H1 (cell line): ENCODE data around the gene AKR1B1. TPM values are rescaled to one million over a fixed set of nuclear protein-coding genes. Genes with fewer than 3 reads are reported as not detected.

Experiments used
- CTCF ChIA-PET: fragments of 300-600 bp; sonication (Branson Sonifier 250); formaldehyde crosslinking; loops from one replicate; lab custom pipeline; 2021; ENCODE audit not compliant: partially characterized antibody; lab: Charles Lee
- POLR2A ChIA-PET: fragments of 300-600 bp; sonication (Branson Sonifier 250); formaldehyde crosslinking; loops from one replicate; lab custom pipeline; 2021; ENCODE audit warnings: inconsistent platforms; ENCODE audit not compliant: partially characterized antibody; lab: Charles Lee
- DNase-seq, 2 experiments: peaks; one replicate each; pipeline versions ENCODE4 v3.0.0 to v3.0.0-alpha.2; 2010 to 2022; ENCODE audit warnings: low spot score in 2 of 2, low read depth in 1 of 2, mixed read lengths in 1 of 2
- FAIRE-seq: peaks from 2 replicates; lab custom pipeline; 2011; peaks lifted over from hg19 to GRCh38; lab: Jason Lieb, UNC
- H2AFZ ChIP-seq: 2 replicates; pipeline ENCODE4 v1.8.1; 2012; ENCODE audit warnings: low read length, inconsistent platforms
- H2AK5ac ChIP-seq: 2 replicates; pipeline ENCODE4 v1.6.1; 2013; ENCODE audit warnings: low read depth, low read length
- H2BK120ac ChIP-seq: replicated peaks from 2 replicates; pipeline ENCODE3; 2013; ENCODE audit warnings: low read depth, low read length, inconsistent platforms
- H2BK12ac ChIP-seq: 2 replicates; pipeline ENCODE4 v1.6.1; 2013; ENCODE audit warnings: low read depth, low read length
- H2BK15ac ChIP-seq: 2 replicates; pipeline ENCODE4 v1.6.1; 2013; ENCODE audit warnings: low read length
- H2BK20ac ChIP-seq: 2 replicates; pipeline ENCODE4 v1.6.1; 2013; ENCODE audit warnings: low read length
- H2BK5ac ChIP-seq: 2 replicates; pipeline ENCODE4 v1.6.1; 2013; ENCODE audit warnings: low read depth, low read length
- H3K14ac ChIP-seq: 2 replicates; pipeline ENCODE4 v1.6.1; 2013; ENCODE audit warnings: inconsistent platforms; ENCODE audit not compliant: insufficient read length
- H3K18ac ChIP-seq: 2 replicates; pipeline ENCODE4 v1.6.1; 2013; ENCODE audit warnings: low read length; ENCODE audit errors: extremely low read depth
- H3K23ac ChIP-seq: 2 replicates; pipeline ENCODE4 v1.6.1; 2013; ENCODE audit warnings: inconsistent platforms; ENCODE audit not compliant: insufficient read length
- H3K23me2 ChIP-seq: 2 replicates; pipeline ENCODE4 v1.6.1; 2013; ENCODE audit warnings: low read depth, low read length
- H3K27ac ChIP-seq: 2 replicates; pipeline ENCODE4 v1.6.1; 2011; ENCODE audit warnings: low read depth, low read length, inconsistent platforms
- H3K27me3 ChIP-seq, 4 experiments: replicated peaks in 1 of 4; 1 replicate in 1 of 4; 2 replicates in 3 of 4; pipeline versions ENCODE4 v1.6.1 to v1.8.1; 2011 to 2013; ENCODE audit warnings: low read length in 3 of 4, mild to moderate bottlenecking in 3 of 4, inconsistent platforms in 2 of 4, mixed read lengths in 2 of 4, moderate library complexity in 1 of 4; ENCODE audit not compliant: control insufficient read depth in 3 of 4, insufficient read depth in 3 of 4; ENCODE audit errors: extremely low read depth in 1 of 4
- H3K36me3 ChIP-seq, 4 experiments: 2 replicates each; pipeline versions ENCODE4 v1.6.1 to v1.8.1; 2011 to 2013; ENCODE audit warnings: mild to moderate bottlenecking in 4 of 4, low read length in 3 of 4, moderate library complexity in 2 of 4, control low read depth in 1 of 4, inconsistent platforms in 1 of 4; ENCODE audit not compliant: insufficient read depth in 4 of 4, control insufficient read depth in 2 of 4
- H3K4ac ChIP-seq: replicated peaks from 2 replicates; pipeline ENCODE3; 2013; ENCODE audit warnings: low read length, low read depth, mixed read lengths, inconsistent platforms; ENCODE audit not compliant: insufficient read length
- H3K4me1 ChIP-seq, 4 experiments: replicated peaks in 1 of 4; 1 replicate in 1 of 4; 2 replicates in 3 of 4; pipeline versions ENCODE4 v1.6.1 to v1.8.1; 2011 to 2013; ENCODE audit warnings: low read length in 3 of 4, inconsistent platforms in 2 of 4, mixed read lengths in 1 of 4; ENCODE audit not compliant: insufficient read depth in 4 of 4, control insufficient read depth in 3 of 4
- H3K4me2 ChIP-seq, 2 experiments: 2 replicates each; pipeline versions ENCODE4 v1.6.1 to v1.8.1; 2011 to 2013; ENCODE audit warnings: low read depth in 2 of 2, low read length in 2 of 2, control low read depth in 1 of 2, inconsistent platforms in 1 of 2, mild to moderate bottlenecking in 1 of 2; ENCODE audit not compliant: insufficient read depth in 1 of 2
- H3K4me3 ChIP-seq, 4 experiments: fragments of 200-600, 300-600 bp in 1 of 4; sonication (generic), shearing (Covaris generic), sonication (Bioruptor Twin) in 1 of 4; 2 replicates each; pipeline versions ENCODE4 v1.5.1 to v1.8.1; 2011 to 2016; ENCODE audit warnings: low read length in 4 of 4, low read depth in 3 of 4, control low read depth in 2 of 4, inconsistent platforms in 2 of 4, mild to moderate bottlenecking in 2 of 4, mixed read lengths in 1 of 4, moderate library complexity in 1 of 4; ENCODE audit not compliant: insufficient read depth in 2 of 4; ENCODE audit errors: extremely low read depth in 1 of 4
- H3K56ac ChIP-seq: replicated peaks from 2 replicates; pipeline ENCODE3; 2013; ENCODE audit warnings: low read depth, mild to moderate bottlenecking, mixed read lengths, low read length, inconsistent platforms; ENCODE audit not compliant: insufficient read length
- H3K79me1 ChIP-seq: 2 replicates; pipeline ENCODE4 v1.6.1; 2013; ENCODE audit warnings: low read depth, low read length, control low read depth
- H3K79me2 ChIP-seq, 2 experiments: 2 replicates each; pipeline versions ENCODE4 v1.6.1 to v1.8.1; 2012 to 2013; ENCODE audit warnings: low read length in 2 of 2, mild to moderate bottlenecking in 2 of 2, inconsistent platforms in 1 of 2; ENCODE audit not compliant: insufficient read depth in 2 of 2, control insufficient read depth in 1 of 2
- H3K9ac ChIP-seq, 4 experiments: replicated peaks in 1 of 4; 1 replicate in 1 of 4; 2 replicates in 3 of 4; pipeline versions ENCODE4 v1.6.1 to v1.8.1; 2011 to 2013; ENCODE audit warnings: low read depth in 3 of 4, low read length in 3 of 4, control low read depth in 2 of 4, mild to moderate bottlenecking in 2 of 4, moderate library complexity in 2 of 4, inconsistent platforms in 1 of 4; ENCODE audit errors: extremely low read depth in 1 of 4
- H3K9me3 ChIP-seq, 2 experiments: 2 replicates each; pipeline versions ENCODE4 v1.6.1 to v1.8.1; 2012 to 2013; ENCODE audit warnings: mild to moderate bottlenecking in 2 of 2, moderate library complexity in 2 of 2, control low read depth in 1 of 2, inconsistent platforms in 1 of 2, low read depth in 1 of 2, low read length in 1 of 2, mixed read lengths in 1 of 2; ENCODE audit not compliant: insufficient read depth in 2 of 2
- H4K20me1 ChIP-seq, 2 experiments: replicated peaks in 1 of 2; 2 replicates each; pipeline versions ENCODE3 to v1.8.1; 2011 to 2013; ENCODE audit warnings: inconsistent platforms in 2 of 2, low read length in 2 of 2, mild to moderate bottlenecking in 1 of 2; ENCODE audit not compliant: insufficient read depth in 2 of 2, control insufficient read depth in 1 of 2
- H4K5ac ChIP-seq: 2 replicates; pipeline ENCODE4 v1.6.1; 2013; ENCODE audit warnings: low read length, low read depth, mixed read lengths, inconsistent platforms; ENCODE audit not compliant: insufficient read length
- H4K8ac ChIP-seq: 2 replicates; pipeline ENCODE4 v1.8.0; 2013; ENCODE audit warnings: mild to moderate bottlenecking, moderate library complexity, low read length, inconsistent platforms; ENCODE audit not compliant: insufficient read depth; ENCODE audit errors: extremely low read depth
- H4K91ac ChIP-seq: replicated peaks from 2 replicates; pipeline ENCODE3; 2013; ENCODE audit warnings: low read length, mixed read lengths, inconsistent platforms; ENCODE audit not compliant: insufficient read length
- CBX5 ChIP-seq: fragments of 300-800, 300-1000 bp; sonication (generic); IDR thresholded peaks from 2 replicates; pipeline ENCODE4 v1.7.1; 2016; ENCODE audit warnings: antibody characterized with exemption, low read length, low read depth
- CHD2 ChIP-seq: IDR thresholded peaks from 2 replicates; pipeline ENCODE4 v1.6.1; 2012; ENCODE audit warnings: low read length, improper control_type of control experiment
- JUND ChIP-seq: IDR thresholded peaks from 2 replicates; pipeline ENCODE4 v1.6.1; 2011; ENCODE audit warnings: mild to moderate bottlenecking, improper control_type of control experiment, low read length
- POLR2AphosphoS5 ChIP-seq: IDR thresholded peaks from 2 replicates; pipeline ENCODE4 v1.6.1; 2011; ENCODE audit warnings: low read depth, low read length
- RAD21 ChIP-seq, 2 experiments: IDR thresholded peaks in 1 of 2; conservative IDR thresholded peaks in 1 of 2; 2 replicates each; pipeline ENCODE4 v1.6.1; 2011; ENCODE audit warnings: low read depth in 2 of 2, low read length in 2 of 2, improper control_type of control experiment in 1 of 2, inconsistent platforms in 1 of 2, mild to moderate bottlenecking in 1 of 2, moderate library complexity in 1 of 2
- SIX5 ChIP-seq: IDR thresholded peaks from 2 replicates; pipeline ENCODE4 v1.6.1; 2011; ENCODE audit warnings: mild to moderate bottlenecking, low read depth, low read length
- SRF ChIP-seq: IDR thresholded peaks from 2 replicates; pipeline ENCODE4 v1.6.1; 2011; ENCODE audit warnings: mild to moderate bottlenecking, low read depth, low read length, moderate library complexity
- SUZ12 ChIP-seq: fragments of 200-600 bp; sonication (generic); IDR thresholded peaks from 2 replicates; pipeline ENCODE4 v1.6.1; 2012; ENCODE audit warnings: mild to moderate bottlenecking, inconsistent platforms, low read length, moderate library complexity, mixed read lengths
- TAF1 ChIP-seq: IDR thresholded peaks from 2 replicates; pipeline ENCODE4 v1.6.1; 2011; ENCODE audit warnings: mild to moderate bottlenecking, low read depth, low read length
- TCF12 ChIP-seq: IDR thresholded peaks from 2 replicates; pipeline ENCODE4 v1.6.1; 2011; ENCODE audit warnings: low read depth, mild to moderate bottlenecking, low read length
- WGBS, 2 experiments: shearing (Covaris generic) in 1 of 2; methylation state at CpG; one replicate each; pipeline versions ENCODE4 v1.1.6 to v1.1.7; 2013 to 2015; ENCODE audit warnings: low lambda C conversion rate in 2 of 2, mixed read lengths in 2 of 2, inconsistent platforms in 1 of 2, low coverage in 1 of 2, missing lambda C conversion rate in 1 of 2; ENCODE audit not compliant: insufficient replicate concordance in 2 of 2, insufficient coverage in 1 of 2, insufficient read length in 1 of 2; ENCODE audit errors: extremely low coverage in 1 of 2, missing lambda C conversion rate in 1 of 2; 5-methylcytosine and 5-hydroxymethylcytosine counted together
- polyA plus RNA-seq, 7 experiments: library from polyadenylated mRNA; depleted of rRNA in 3 of 7; stranded (reverse) in 5 of 7; unstranded in 2 of 7; fragments of >200 nt in 5 of 7; fragments of 200-250 nt in 2 of 7; gene quantifications; 1 replicate in 5 of 7; 2 replicates in 1 of 7; 4 replicates in 1 of 7; pipeline versions ENCODE4 v1.2.1 to v1.2.3, GENCODE V29; 2011 to 2013; ENCODE audit warnings: missing spikeins in 2 of 7, mixed read lengths in 2 of 7
- total RNA-seq: library from RNA; stranded (reverse); fragmentation: NEBNext Ultra II Directional; extraction: Animal tissue kit (Norgen Biotek cat#: 25700); gene quantifications from 2 replicates; pipeline ENCODE4 v1.2.1, GENCODE V29; 2021
- TF ChIP-seq, protein P1 (sequence below): IDR thresholded peaks from 2 replicates; pipeline ENCODE4 v1.6.1; 2011; ENCODE audit warnings: low read depth, mild to moderate bottlenecking, low read length; ENCODE audit not compliant: insufficient read depth
- TF ChIP-seq, protein P2 (sequence below): IDR thresholded peaks from 2 replicates; pipeline ENCODE4 v1.6.1; 2012; ENCODE audit warnings: inconsistent platforms
- TF ChIP-seq, protein P3 (sequence below): IDR thresholded peaks from 2 replicates; pipeline ENCODE4 v1.6.1; 2012; ENCODE audit warnings: inconsistent platforms

AKR1B1 gene
- total and polyA plus RNA-seq, 2 of the 8 experiments (the other 6 are each of a cell fraction or from before 2014, with no cell fraction given): 195 to 273 TPM

- no peak overlapping the region for H3K23ac ChIP-seq
- DNase-seq (no peak), FAIRE-seq (no peak)
- no peak overlapping the region for H2BK5ac ChIP-seq
- no peak overlapping the region for H3K56ac ChIP-seq
- H2AK5ac ChIP-seq: no peak overlapping the region
- ChIA-PET CTCF (interaction anchor here (0.7 to 7.8 kb wide), 6 partner anchors 12 to 67 kb away, joined by 4 to 43 read pairs (median 16); partner anchors contain the start of gene AKR1B1), POLR2A (no interaction called here)
- H2BK120ac ChIP-seq: no peak overlapping the region
- H3K27me3 ChIP-seq: no peaks in the 10 kb centered on the region
- no peaks in the 10 kb centered on the region for H3K79me2 ChIP-seq
- H3K14ac ChIP-seq: no peak overlapping the region
- H3K18ac ChIP-seq: no peak overlapping the region
- H4K8ac ChIP-seq: no peak overlapping the region
- no peaks in the 10 kb centered on the region for H3K9me3 ChIP-seq
- no peak overlapping the region for H2AFZ ChIP-seq
- H3K4me3 ChIP-seq: no peak overlapping the region
- no peak overlapping the region for H4K5ac ChIP-seq
- peaks cover 0 to 12% of the 10 kb centered on the region in 2 experiments for H4K20me1 ChIP-seq
- H3K36me3 ChIP-seq: peaks cover 42 to 90% (median 79%) of the 10 kb centered on the region in 4 experiments
- no peak overlapping the region for H3K4ac ChIP-seq
- no peak overlapping the region for H3K9ac ChIP-seq
- no peak overlapping the region for H2BK12ac ChIP-seq
- no peaks in the 10 kb centered on the region for H3K23me2 ChIP-seq
- no peak overlapping the region for H3K4me2 ChIP-seq
- H2BK20ac ChIP-seq: no peak overlapping the region
- no peak overlapping the region for H4K91ac ChIP-seq
- H3K4me1 ChIP-seq: no peaks in the 10 kb centered on the region
- H3K79me1 ChIP-seq: no peaks in the 10 kb centered on the region
- H2BK15ac ChIP-seq: no peak overlapping the region
- no peak overlapping the region for H3K27ac ChIP-seq
- WGBS, 2 experiments: 91% methylated on average over 8 of the region's 9 CpGs; no CpG with 5 or more reads in 1 of the 2 experiments
- TF ChIP-seq CBX5 (no peak), SUZ12 (no peak), CHD2 (no peak), POLR2AphosphoS5 (no peak), RAD21 (IDR thresholded peaks at IDR 0.05 in 1 of 2, conservative IDR thresholded peaks at IDR 0.05 in 1 of 2; ENCODE audit: low read depth in 2 of 2, low read length in 2 of 2) (no peak), TCF12 (no peak), SRF (no peak), SIX5 (no peak), JUND (no peak), TAF1 (no peak)
- TF ChIP-seq, protein P1, sequence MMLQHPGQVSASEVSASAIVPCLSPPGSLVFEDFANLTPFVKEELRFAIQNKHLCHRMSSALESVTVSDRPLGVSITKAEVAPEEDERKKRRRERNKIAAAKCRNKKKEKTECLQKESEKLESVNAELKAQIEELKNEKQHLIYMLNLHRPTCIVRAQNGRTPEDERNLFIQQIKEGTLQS: no peak
- TF ChIP-seq, protein P2, sequence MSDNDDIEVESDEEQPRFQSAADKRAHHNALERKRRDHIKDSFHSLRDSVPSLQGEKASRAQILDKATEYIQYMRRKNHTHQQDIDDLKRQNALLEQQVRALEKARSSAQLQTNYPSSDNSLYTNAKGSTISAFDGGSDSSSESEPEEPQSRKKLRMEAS: no peak
- TF ChIP-seq, protein P3, sequence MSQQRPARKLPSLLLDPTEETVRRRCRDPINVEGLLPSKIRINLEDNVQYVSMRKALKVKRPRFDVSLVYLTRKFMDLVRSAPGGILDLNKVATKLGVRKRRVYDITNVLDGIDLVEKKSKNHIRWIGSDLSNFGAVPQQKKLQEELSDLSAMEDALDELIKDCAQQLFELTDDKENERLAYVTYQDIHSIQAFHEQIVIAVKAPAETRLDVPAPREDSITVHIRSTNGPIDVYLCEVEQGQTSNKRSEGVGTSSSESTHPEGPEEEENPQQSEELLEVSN: no peak
Measured at GRCh38 chr7:134446446-134446845, 12.5 kb downstream of the AKR1B1 start.
